HG03175 (cell line): ENCODE results near the gene CSF2.
A peak's percentile ranks its signal among the peaks of the same experiment; 100 is the strongest.

Experiments
- ATAC-seq: cut with Tn5 transposase; IDR thresholded peaks from one replicate; pipeline ENCODE4 v1.9.1; 2021; ENCODE audit warnings: mild to moderate bottlenecking, moderate library complexity; ENCODE audit not compliant: unreplicated experiment

Gene CSF2

GRCh38 chr5:132073231-132074013, at the start of gene CSF2:
Gene CSF2 (plus strand): TSS chr5:132073789. CDS start chr5:132073824, 35 bp downstream.
- ATAC-seq, result no peak

DNA sequence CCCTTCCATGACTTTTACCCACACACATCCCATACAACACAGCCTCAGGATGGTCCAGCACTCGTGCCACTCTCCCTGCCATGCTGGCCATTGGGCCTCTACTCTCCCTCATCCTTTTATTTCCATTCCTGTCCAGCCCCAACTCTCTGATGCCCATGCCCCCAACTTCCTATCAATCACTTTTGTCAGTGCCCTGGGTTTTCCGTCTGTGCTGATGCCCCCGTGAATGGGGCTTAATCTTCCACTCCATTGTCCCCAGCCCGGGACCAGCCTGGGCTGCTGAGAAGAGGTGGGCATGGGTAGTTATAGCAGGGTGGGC, 49.5 kb upstream of the CSF2 start:
- ATAC-seq, result no peak

DNA sequence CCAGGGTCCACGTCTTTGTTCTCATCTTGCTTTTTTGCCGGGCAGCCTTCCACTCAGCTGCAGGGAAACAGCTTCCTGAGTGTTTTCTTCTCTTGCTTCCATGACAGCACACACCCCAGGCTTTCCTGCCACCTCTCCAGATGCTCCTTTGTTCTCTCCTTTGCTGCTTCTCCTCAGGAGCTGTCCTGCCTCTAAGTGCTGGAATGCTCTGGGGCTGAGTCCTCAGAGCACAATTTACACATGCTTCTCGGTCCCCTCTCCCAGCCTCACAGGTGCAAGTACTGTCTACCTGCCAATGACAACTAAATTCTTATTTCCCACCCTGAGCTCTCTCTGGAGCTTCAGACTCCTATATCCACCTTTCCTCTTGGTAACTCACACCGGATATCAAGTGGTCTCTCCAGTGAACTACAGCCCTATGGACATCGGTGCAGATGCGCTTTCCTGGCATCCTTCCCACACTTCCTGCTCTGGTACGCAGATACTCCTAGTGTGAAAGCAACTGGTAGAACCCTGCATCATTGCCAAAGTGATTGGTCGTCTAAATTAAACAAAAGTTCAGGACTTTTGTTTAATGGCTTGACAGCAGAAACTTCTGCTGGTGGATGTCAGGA, 48.7 kb upstream of the CSF2 start:
- no peak for ATAC-seq

DNA sequence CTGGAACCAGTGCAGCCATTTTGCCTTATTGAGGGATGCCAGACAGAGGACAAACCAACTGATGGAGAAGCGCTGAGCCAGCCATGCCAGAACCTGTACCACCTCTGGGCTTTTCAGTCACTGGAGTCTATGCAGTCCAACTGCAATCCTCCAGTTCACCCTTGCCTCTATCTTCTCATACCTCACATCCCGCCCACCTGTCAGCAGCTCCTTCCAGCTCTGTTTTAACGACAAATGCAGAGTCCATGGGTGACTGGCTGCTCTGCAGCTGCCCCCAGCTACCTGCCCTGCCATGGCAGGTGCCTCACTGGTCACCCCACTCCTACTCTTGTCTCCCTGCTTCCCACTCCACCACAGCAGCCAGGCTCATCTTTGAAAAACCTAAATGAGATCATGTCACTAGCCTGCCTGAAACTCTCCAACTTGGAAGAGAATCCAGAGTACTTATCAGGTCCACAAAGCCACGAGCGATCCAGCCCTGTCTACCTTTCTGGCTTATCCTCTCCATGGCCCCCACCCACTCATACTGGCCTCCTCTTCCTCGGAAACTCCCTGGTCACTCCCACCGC, 48.1 kb upstream of the CSF2 start:
- no peak for ATAC-seq

- peak; percentile 43 for ATAC-seq
These were observed 47.0 kb upstream of the CSF2 start for GRCh38 chr5:132026516-132027008.

DNA sequence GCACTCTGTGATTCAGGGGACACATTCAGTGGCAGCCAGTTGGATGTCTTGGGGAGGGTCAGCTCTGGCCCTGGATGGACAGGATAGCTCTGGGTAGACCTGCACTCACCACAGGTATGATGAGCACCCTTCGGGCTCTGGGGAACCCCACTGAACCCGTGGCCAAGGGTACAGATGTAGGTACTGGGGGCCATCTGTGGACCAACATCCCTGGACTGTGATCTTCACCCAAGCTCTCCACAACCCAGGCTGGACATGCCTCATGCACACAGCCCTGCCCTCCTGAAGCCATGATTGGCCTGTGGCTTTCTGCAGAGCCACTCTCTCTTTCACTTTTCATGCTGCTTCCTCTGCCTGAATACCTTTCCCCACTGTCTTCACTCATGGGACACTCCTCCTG, 46.6 kb upstream of the CSF2 start:
- ATAC-seq, result peak; percentile 63

- no peak for ATAC-seq
These were observed 43.8 kb upstream of the CSF2 start for GRCh38 chr5:132029609-132030330.

DNA sequence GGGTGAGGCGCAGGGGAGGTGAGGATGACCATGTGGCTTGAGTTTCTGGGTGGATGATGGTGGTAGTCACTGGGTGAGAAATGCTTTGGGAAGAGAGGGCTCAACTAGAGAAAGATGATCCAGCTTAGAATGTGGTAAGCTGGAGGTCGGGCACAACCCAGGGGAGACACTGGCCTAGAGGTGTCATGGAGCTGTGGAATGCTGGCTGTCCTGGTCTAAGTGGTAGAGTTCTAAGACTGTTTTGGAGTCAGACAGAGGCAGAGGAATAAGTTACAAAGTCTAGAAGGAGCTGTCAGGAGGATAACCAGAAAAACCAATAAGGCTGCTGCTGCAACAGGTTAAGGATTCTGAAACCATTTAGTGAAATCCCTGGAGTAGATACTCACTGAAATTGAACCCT, 43.0 kb upstream of the CSF2 start:
- no peak for ATAC-seq

- ATAC-seq, result no peak
These were observed 41.4 kb upstream of the CSF2 start for GRCh38 chr5:132032196-132032595.

DNA sequence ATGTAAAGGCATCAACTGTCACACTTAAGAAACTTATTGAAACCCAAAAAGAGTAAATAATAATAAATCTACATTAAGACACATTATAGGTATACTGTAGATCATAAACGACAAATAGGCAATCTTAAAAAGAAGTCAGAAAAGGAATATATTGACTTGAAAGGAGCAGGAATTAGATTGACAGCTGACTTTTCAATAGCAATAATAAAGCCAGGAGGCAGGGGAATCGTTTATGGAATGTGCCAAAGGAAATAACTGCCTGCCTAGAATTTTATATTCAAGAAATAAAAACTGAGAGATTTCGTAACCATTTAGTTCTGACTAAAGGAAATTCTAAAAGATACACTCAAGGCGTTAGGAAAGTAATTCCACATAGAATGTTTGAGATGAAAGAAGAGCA, 40.5 kb upstream of the CSF2 start:
- no peak for ATAC-seq

- ATAC-seq, result no peak
These were observed 36.2 kb upstream of the CSF2 start for GRCh38 chr5:132037353-132037752.

DNA sequence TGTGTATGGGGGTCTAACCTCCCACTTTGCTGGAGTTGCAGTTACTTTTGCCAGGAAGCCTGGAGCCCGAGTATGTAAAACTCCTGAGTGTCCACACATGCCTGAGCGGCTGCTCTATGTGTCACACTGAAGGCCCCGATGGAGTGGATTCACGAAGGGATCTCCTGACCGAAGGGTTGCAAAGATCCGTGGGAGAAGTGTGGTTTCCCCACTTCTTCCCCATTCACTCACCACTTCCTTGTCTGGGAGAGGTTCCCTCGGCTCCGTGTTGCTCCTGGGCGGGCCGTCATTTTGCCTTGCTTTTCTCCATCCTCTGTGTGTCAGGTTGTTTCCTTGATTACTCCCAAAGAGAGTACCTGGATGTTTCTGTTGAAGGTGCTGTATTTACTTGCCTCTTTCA, 29.4 kb upstream of the CSF2 start:
- no peak for ATAC-seq

DNA sequence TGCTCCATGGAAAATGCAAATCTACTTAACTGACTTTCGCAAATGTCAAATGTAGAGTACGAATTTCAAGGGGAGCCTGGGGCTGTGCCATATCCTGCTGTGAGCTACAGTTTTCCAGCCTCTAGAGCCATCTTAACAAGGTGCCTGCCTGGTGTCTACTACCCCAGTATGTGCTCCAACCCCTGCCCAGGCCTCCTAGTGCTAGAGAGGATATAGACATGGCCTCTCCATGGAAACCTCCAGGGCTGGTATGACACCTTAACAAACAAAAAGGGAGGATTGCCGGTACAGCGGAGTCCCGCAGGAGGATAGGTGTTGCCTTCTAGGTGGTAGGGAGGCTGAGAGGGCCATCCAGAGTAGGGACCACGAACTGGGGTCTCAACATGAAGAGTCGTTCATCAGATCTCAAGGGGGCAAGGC, 26.7 kb upstream of the CSF2 start:
- ATAC-seq, result no peak

DNA sequence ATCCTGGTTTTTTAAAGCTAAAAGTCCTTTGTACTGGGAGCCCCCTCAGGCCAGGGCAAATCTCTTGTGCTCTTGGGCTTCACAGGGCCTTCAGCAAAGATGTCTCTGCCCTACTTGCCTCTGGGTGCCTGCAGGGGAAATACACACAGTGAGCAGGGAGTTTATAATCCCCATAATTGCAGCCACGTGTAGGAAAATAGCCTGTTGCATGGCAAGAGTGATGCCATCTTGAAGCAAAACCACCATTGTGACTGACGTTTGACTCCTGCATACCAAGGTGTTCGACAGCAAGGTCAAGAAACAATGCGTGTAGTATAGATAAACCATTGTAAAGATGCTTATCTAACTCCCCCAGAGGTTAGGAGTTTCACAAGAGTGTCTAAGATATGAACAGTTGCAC, 24.5 kb upstream of the CSF2 start:
- ATAC-seq, result no peak

DNA sequence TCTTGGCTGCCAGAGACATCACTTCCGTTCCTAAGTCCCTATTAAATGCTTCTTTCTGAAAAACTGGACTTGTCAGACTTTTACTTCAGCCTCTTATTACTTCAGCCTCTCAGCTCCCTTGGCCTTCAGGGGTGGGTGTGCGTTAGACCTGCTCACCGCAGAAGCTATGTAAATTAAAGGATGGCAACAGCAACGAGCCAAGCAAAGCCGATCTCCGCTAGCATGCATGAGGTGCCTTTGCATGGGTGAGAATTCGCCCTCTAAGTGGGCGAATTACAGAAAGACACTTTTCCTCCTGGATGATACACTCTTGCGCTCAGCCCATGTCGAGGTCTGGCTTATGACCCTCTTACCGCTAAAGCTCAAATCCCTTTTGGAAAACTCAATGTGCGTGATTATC, 24.0 kb upstream of the CSF2 start:
- ATAC-seq, result no peak

DNA sequence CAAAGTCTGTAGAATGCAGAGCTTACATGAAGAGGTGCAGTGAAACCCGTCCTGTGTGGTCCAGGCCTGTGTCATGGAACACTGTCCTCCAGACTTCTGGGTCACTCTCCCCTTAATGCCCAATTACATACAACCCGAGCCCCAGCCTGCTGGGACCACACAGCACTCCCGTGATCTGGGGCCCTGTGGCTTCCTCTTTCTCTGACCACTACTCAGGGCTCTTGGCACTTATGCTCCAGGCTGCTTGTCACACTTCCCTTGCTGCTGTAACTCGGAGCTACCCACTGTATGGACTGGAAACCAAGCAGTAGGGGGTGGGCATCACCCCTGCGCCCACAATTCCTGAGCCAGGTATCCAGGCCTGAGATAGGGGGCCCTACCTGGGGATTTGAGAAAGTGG, 23.5 kb upstream of the CSF2 start:
- no peak for ATAC-seq

GRCh38 chr5:132050661-132051552, 22.7 kb upstream of the CSF2 start:
- no peak for ATAC-seq

GRCh38 chr5:132052520-132052919, 21.1 kb upstream of the CSF2 start:
- ATAC-seq, result no peak

- no peak for ATAC-seq
These were observed 20.1 kb upstream of the CSF2 start for GRCh38 chr5:132053483-132053882.

GRCh38 chr5:132054031-132054696, 19.4 kb upstream of the CSF2 start:
- no peak for ATAC-seq
